SK-N-SH (cell line): ENCODE measurements around the gene GNE. TPM values are rescaled to one million over a fixed set of nuclear protein-coding genes. Genes with fewer than 3 reads are reported as not detected.

Experiments used
- CTCF ChIA-PET: fragments of 300-600, 350-600 bp; formaldehyde crosslinking; extraction: SDS; loops from one replicate; lab custom pipeline; 2021; lab: Yijun Ruan, JAX
- POLR2A ChIA-PET: fragments of 350-600 bp; sonication (Branson Sonifier 250); formaldehyde crosslinking; extraction: SDS; loops from one replicate; lab custom pipeline; 2020; ENCODE audit warnings: antibody characterized with exemption, inconsistent platforms; lab: Yijun Ruan, JAX
- DNase-seq: peaks from one replicate; pipeline ENCODE4 v3.0.0; 2012
- H2AFZ ChIP-seq: fragments of 200-600 bp; sonication (generic); 2 replicates; pipeline ENCODE4 v1.8.1; 2016; ENCODE audit warnings: antibody characterized with exemption, mild to moderate bottlenecking, low read depth
- H3F3A ChIP-seq: fragments of 200-600 bp; sonication (generic); replicated peaks from 2 replicates; pipeline ENCODE3; 2016; ENCODE audit warnings: antibody characterized with exemption, mild to moderate bottlenecking; ENCODE audit not compliant: insufficient read depth
- H3K27ac ChIP-seq, 2 experiments: fragments of 200-500 bp in 1 of 2; fragments of 200-600 bp in 1 of 2; sonication (Bioruptor generic) in 1 of 2; sonication (generic), shearing (Covaris generic) in 1 of 2; 2 replicates each; pipeline versions ENCODE4 v1.5.1 to v1.6.1; 2014 to 2016; ENCODE audit warnings: low read depth in 2 of 2, inconsistent platforms in 1 of 2, low read length in 1 of 2, mild to moderate bottlenecking in 1 of 2, mixed read lengths in 1 of 2
- H3K27me3 ChIP-seq: fragments of 200-600 bp; sonication (generic), shearing (Covaris generic); 2 replicates; pipeline ENCODE4 v1.6.1; 2016; ENCODE audit warnings: mixed run types; ENCODE audit not compliant: insufficient read depth
- H3K36me3 ChIP-seq, 2 experiments: fragments of 200-500 bp in 1 of 2; fragments of 200-600 bp in 1 of 2; sonication (Bioruptor generic) in 1 of 2; sonication (generic) in 1 of 2; replicated peaks in 1 of 2; 2 replicates each; pipeline versions ENCODE3 to v1.5.1; 2014 to 2016; ENCODE audit warnings: low read length in 1 of 2, mild to moderate bottlenecking in 1 of 2; ENCODE audit not compliant: insufficient read depth in 2 of 2, control insufficient read depth in 1 of 2
- H3K4me1 ChIP-seq, 2 experiments: fragments of 200-500 bp in 1 of 2; fragments of 200-600 bp in 1 of 2; sonication (Bioruptor generic) in 1 of 2; sonication (generic), shearing (Covaris generic) in 1 of 2; 2 replicates each; pipeline versions ENCODE4 v1.5.1 to v1.6.1; 2014 to 2016; ENCODE audit warnings: low read depth in 1 of 2, low read length in 1 of 2, mixed run types in 1 of 2; ENCODE audit not compliant: insufficient read depth in 2 of 2, control insufficient read depth in 1 of 2
- H3K4me2 ChIP-seq: fragments of 200-600 bp; sonication (generic), shearing (Covaris generic); 2 replicates; pipeline ENCODE4 v1.6.1; 2017; ENCODE audit warnings: mixed run types
- H3K4me3 ChIP-seq, 2 experiments: fragments of 200-500 bp in 1 of 2; fragments of 200-600 bp in 1 of 2; sonication (Bioruptor generic) in 1 of 2; sonication (generic), shearing (Covaris generic) in 1 of 2; 2 replicates each; pipeline versions ENCODE4 v1.5.1 to v1.8.1; 2014 to 2016; ENCODE audit warnings: low read depth in 2 of 2, inconsistent platforms in 1 of 2, low read length in 1 of 2, mild to moderate bottlenecking in 1 of 2, mixed read lengths in 1 of 2, moderate library complexity in 1 of 2
- H3K79me2 ChIP-seq: fragments of 200-600 bp; sonication (generic); 2 replicates; pipeline ENCODE4 v1.8.1; 2017; ENCODE audit warnings: mild to moderate bottlenecking; ENCODE audit not compliant: insufficient read depth
- H3K9ac ChIP-seq: fragments of 200-600 bp; sonication (generic); 2 replicates; pipeline ENCODE4 v1.6.1; 2017; ENCODE audit warnings: mixed run types
- H3K9me2 ChIP-seq: fragments of 200-600 bp; sonication (generic); 2 replicates; pipeline ENCODE4 v1.6.1; 2017; ENCODE audit warnings: mixed run types
- H3K9me3 ChIP-seq: fragments of 200-600 bp; sonication (generic); 2 replicates; pipeline ENCODE4 v1.6.1; 2017; ENCODE audit warnings: mixed run types, mild to moderate bottlenecking, moderate library complexity
- H4K20me1 ChIP-seq: fragments of 200-600 bp; sonication (generic); 2 replicates; pipeline ENCODE4 v1.6.1; 2017; ENCODE audit warnings: mild to moderate bottlenecking, mixed run types; ENCODE audit not compliant: insufficient read depth
- EP300 ChIP-seq, 2 experiments: IDR thresholded peaks; 2 replicates each; pipeline versions ENCODE4 v1.4.0 to v1.6.1; 2012; ENCODE audit warnings: borderline replicate concordance in 1 of 2, low read depth in 1 of 2, low read length in 1 of 2
- FOXM1 ChIP-seq: IDR thresholded peaks from 2 replicates; pipeline ENCODE4 v1.4.0; 2012; ENCODE audit warnings: low read depth, mild to moderate bottlenecking
- GABPA ChIP-seq: IDR thresholded peaks from 2 replicates; pipeline ENCODE4 v1.4.0; 2012; ENCODE audit warnings: low read depth, mild to moderate bottlenecking
- MEF2A ChIP-seq: IDR thresholded peaks from 2 replicates; pipeline ENCODE4 v1.4.0; 2012; ENCODE audit warnings: low read depth, borderline replicate concordance
- MXI1 ChIP-seq: IDR thresholded peaks from 2 replicates; pipeline ENCODE4 v1.6.1; 2012; ENCODE audit warnings: mild to moderate bottlenecking, low read depth, low read length, improper control_type of control experiment
- NFIC ChIP-seq: IDR thresholded peaks from 2 replicates; pipeline ENCODE4 v1.4.0; 2012; ENCODE audit warnings: borderline replicate concordance
- NRF1 ChIP-seq: IDR thresholded peaks from 2 replicates; pipeline ENCODE4 v1.6.1; 2012; ENCODE audit warnings: low read depth, mild to moderate bottlenecking, low read length
- RCOR1 ChIP-seq: fragments of 150-350 bp; IDR thresholded peaks from 2 replicates; pipeline ENCODE4 v1.6.1; 2017; ENCODE audit warnings: antibody characterized with exemption, low read length
- RFX5 ChIP-seq: IDR thresholded peaks from 2 replicates; pipeline ENCODE4 v1.6.1; 2012; ENCODE audit warnings: mild to moderate bottlenecking, improper control_type of control experiment, low read length
- SIN3A ChIP-seq: IDR thresholded peaks from 2 replicates; pipeline ENCODE4 v1.6.1; 2012; ENCODE audit warnings: low read depth, mild to moderate bottlenecking, low read length, moderate library complexity, borderline replicate concordance
- SMC3 ChIP-seq: IDR thresholded peaks from 2 replicates; pipeline ENCODE4 v1.6.1; 2012; ENCODE audit warnings: low read depth, low read length, improper control_type of control experiment
- TEAD4 ChIP-seq: IDR thresholded peaks from 2 replicates; pipeline ENCODE4 v1.4.0; 2012; ENCODE audit warnings: mild to moderate bottlenecking, borderline replicate concordance; ENCODE audit not compliant: insufficient read depth
- YY1 ChIP-seq: IDR thresholded peaks from 2 replicates; pipeline ENCODE4 v1.4.0; 2012; ENCODE audit warnings: low read depth, mild to moderate bottlenecking
- WGBS: methylation state at CpG from one replicate; pipeline ENCODE4 v1.1.6; 2017; ENCODE audit warnings: low lambda C conversion rate; 5-methylcytosine and 5-hydroxymethylcytosine counted together
- polyA plus RNA-seq, 3 experiments: library from polyadenylated mRNA; depleted of rRNA; stranded (reverse); fragments of >200 nt; gene quantifications; 2 replicates each; pipeline ENCODE4 v1.2.3, GENCODE V29; 2012
- TF ChIP-seq, protein P1 (sequence below): IDR thresholded peaks from 2 replicates; pipeline ENCODE4 v1.4.0; 2012; ENCODE audit warnings: low read depth, borderline replicate concordance

GNE gene
- polyA plus RNA-seq, 1 of the 3 experiments (the other 2 are of a cell fraction): 13.0 TPM

DNA sequence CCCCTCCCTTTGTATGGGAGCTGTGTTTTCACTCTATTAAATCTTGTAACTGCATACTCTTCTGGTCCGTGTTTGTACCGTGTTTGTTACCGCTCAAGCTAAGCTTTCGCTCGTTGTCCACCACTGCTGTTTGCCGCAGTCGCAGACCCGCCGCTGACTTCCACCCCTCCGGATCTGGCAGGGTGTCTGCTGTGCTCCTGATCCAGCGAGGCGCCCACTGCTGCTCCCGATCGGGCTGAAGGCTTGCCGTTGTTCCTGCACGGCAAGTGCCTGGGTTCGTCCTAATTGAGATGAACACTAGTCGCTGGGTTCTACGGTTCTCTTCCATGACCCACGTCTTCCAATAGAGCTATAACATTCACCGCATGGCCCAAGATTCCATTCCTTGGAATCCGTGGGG lies 6.6 kb upstream of the GNE start:
- Histone ChIP-seq H3K9me3 (no peaks in the 10 kb centered on the region), H3K36me3 (no peaks in the 10 kb centered on the region), H3K27ac (no peak overlapping the region), H3F3A (peaks cover 3% of the 10 kb centered on the region), H4K20me1 (no peaks in the 10 kb centered on the region), H3K4me2 (no peak overlapping the region), H2AFZ (no peak overlapping the region), H3K4me3 (no peak overlapping the region), H3K4me1 (no peaks in the 10 kb centered on the region), H3K79me2 (no peaks in the 10 kb centered on the region), H3K9ac (no peak overlapping the region), H3K9me2 (no peaks in the 10 kb centered on the region), H3K27me3 (no peaks in the 10 kb centered on the region)
- TF ChIP-seq FOXM1 (no peak), MEF2A (no peak), RCOR1 (no peak), MXI1 (no peak), EP300 (IDR thresholded peaks at IDR 0.05; ENCODE audit: borderline replicate concordance in 1 of 2, low read depth in 1 of 2, low read length in 1 of 2) (no peak), NRF1 (no peak), YY1 (no peak), NFIC (no peak), RFX5 (no peak), TEAD4 (no peak), SIN3A (no peak)
- TF ChIP-seq, protein P1, sequence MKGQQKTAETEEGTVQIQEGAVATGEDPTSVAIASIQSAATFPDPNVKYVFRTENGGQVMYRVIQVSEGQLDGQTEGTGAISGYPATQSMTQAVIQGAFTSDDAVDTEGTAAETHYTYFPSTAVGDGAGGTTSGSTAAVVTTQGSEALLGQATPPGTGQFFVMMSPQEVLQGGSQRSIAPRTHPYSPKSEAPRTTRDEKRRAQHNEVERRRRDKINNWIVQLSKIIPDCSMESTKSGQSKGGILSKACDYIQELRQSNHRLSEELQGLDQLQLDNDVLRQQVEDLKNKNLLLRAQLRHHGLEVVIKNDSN: no peak
- no peak for DNase-seq
- 97% methylated on average over 22 of the region's 22 CpGs for WGBS
- ChIA-PET POLR2A (no interaction called here), CTCF (no interaction called here)

DNA sequence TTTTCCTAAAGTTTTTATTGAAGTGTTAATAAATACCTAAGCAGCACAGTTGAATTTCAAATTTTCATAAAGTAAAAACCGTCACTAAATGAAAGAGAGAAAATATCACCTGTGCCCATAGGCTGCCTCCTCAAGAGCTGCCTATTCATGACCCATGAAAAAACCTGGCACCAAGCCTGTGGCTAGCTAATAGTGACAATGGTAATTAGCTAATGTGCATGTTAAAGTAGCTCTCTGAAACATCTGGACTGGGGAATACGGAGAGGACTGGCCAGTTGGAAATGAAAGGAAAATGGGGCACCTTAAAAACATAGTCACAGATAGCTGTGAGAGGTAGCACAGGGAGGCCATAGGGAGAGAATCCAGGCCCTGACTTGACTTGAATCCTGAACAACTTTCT lies 5.4 kb upstream of the GNE start:
- H3K36me3 ChIP-seq: no peaks in the 10 kb centered on the region
- H3F3A ChIP-seq: peaks cover 7% of the 10 kb centered on the region
- no peaks in the 10 kb centered on the region for H3K27me3 ChIP-seq
- no peak overlapping the region for H3K4me2 ChIP-seq
- H3K4me3 ChIP-seq: no peak overlapping the region
- ChIA-PET CTCF (interaction anchor here (2.2 kb wide), 1 partner anchor 65 kb away, joined by 10 read pairs; no protein-coding TSS in a partner anchor), POLR2A (no interaction called here)
- H4K20me1 ChIP-seq: no peaks in the 10 kb centered on the region
- H3K9me2 ChIP-seq: no peaks in the 10 kb centered on the region
- H2AFZ ChIP-seq: no peak overlapping the region
- no peak for TF ChIP-seq SMC3
- no peak for TF ChIP-seq GABPA
- no peak overlapping the region for H3K9ac ChIP-seq
- no peaks in the 10 kb centered on the region for H3K9me3 ChIP-seq
- H3K79me2 ChIP-seq: no peaks in the 10 kb centered on the region
- 89% methylated on average over 2 of the region's 2 CpGs for WGBS
- peaks cover 0 to 2% of the 10 kb centered on the region in 2 experiments; a peak in 1 of 4 replicates for H3K4me1 ChIP-seq
- DNase-seq: no peak
- H3K27ac ChIP-seq: no peak overlapping the region
